Stimulated activated CD4-positive, alpha-beta T cell treated with anti-CD3 and anti-CD28 coated beads, Interleukin-4, amount 100 ng/mL, for 1 hour (primary cell): ENCODE measurements around the gene IGSF23.

Experiments
- DNase-seq: peaks from one replicate; pipeline ENCODE4 v3.0.0-alpha.2; 2020

IGSF23 gene, protein sequence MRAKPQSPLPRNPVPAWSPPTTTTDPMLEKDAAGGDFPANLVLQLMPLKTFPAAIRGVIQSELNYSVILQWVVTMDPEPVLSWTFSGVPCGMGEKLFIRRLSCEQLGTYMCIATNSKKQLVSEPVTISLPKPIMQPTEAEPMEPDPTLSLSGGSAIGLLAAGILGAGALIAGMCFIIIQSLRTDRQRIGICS

DNA sequence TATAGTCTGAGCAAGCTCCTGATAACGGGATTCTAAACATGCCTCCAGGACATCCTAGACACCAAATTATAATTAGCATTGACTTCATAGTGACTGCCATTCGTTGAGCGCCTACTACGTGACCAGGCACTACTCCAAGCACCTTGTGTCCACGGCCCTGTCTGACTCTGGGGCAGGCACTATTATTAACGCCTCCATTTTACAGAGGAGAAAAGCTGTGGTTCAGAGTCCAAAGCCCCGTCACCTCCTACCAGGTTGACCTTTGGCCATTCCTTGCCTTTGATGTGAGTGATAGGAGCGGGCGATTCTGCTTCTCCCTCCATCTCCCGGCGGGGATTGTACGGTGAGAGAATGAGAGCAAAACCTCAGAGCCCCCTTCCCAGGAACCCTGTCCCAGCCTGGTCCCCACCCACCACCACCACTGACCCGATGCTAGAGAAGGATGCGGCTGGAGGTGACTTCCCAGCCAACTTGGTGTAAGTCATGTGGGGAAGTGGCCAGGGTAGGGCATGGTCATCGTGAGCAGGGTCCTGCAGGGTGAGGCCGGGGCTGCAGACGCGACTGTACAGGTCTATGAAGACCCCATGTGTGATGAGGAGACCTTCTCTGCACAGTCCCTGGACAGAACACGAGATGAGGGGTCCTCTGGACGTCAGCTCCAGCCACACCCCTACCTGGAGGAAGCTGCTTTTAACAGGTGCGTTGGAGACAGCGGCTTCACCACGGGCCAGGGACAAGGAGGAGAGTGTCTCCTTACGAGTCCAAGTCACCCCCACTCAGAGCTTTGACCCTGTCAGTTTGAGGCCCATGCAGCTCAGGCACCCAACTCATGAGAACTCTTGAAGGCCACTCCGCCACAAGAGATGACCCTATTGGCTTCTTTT lies at the start of gene IGSF23:
TSS of gene IGSF23 (plus strand) at position 269 of the 884 bp plus-strand sequence. CDS start at position 352, 83 bp downstream.
- no peak for DNase-seq

DNA sequence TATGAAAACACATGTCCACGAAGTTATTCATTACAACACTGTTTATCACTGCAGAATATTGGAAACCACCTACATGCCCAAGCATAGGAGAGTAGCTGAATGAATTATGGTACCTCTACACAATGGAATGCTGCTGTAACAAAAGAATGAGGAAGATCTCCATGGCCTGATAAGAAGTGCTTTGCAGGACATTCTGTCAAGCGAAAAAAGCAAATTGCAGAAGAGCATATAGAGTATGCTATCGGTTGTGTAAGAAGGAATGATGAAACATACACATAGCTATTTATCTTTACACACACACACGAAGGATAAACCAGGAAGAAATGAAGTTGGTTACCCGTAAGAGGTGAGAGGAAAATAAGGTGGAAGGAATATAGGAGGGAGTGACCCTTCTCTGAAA lies 46.4 kb upstream of the IGSF23 start:
- no peak for DNase-seq

DNA sequence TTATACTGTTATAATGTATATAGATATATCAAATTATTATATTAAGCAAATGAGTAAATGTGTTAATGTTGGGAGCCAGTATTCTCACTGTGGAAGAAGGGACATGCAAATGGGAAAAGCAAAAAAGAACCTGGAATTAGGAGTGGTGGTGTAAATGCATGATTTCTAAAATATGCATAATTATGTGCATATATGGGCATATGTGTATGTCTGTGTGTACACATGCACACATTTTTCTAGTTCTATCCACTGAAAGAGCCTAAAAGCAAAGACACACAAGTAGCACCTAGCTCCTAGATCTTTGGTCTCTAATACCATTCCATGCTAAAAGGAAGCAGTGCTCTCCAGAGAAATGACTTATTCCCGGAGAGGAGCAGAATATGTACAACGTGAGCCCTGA lies 45.6 kb upstream of the IGSF23 start:
- no peak for DNase-seq

GRCh38 chr19:44570603-44570983 lies 42.8 kb upstream of the IGSF23 start:
- DNase-seq = no peak

DNA sequence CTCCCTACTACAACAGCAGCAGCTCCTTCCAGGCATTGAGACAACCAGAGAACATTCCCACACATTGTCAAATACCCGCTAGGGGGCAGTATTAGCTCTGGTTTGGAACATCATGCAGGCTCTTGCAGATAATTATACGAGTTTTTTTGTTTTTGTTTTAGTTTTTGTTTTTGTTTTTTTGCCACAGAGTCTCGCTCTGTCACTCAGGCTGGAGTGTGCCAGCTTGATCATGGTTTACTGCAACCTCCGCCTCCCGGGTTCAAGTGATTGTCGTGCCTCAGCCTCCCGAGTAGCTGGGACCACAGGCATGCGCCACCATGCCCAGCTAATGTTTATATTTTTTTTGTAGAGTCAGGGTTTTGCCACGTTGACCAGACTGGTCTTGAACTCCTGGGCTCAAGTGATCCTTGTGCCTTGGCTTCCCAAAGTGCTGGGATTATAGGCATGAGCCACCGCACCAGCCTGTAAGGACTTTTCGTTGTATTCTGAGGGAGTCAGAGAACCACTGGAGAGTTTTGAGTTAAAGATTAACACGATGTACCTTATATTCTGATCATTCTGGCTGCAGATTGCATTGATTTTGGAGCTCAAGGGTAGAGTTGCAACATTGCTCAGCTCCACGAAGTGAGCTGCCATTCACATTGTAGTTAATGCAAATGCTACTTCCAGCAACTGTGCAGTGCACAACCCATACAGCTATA lies 42.2 kb upstream of the IGSF23 start:
- DNase-seq = peak; percentile 10

- DNase-seq = no peak
Measured at GRCh38 chr19:44571830-44572580, 41.4 kb upstream of the IGSF23 start.

- no peak for DNase-seq
Measured at GRCh38 chr19:44572581-44572900, 40.8 kb upstream of the IGSF23 start.

DNA sequence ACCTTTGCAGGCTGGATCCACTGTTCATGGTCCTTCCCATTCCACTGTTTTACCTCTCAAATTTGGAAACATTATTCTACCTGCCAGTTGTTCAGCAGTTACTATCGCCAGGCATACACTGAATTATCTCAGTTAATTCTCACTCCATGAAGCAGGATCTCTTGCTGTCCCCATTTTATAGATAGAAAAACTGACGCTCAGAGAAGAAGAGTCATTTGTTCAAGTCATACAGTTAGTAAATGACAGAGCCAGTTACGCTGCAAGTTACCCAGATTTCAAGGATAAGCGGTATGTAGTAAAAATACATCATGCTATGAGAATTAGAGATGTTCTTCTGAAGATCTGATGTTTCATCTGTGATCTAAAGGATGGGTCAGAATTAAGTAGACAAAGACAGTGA lies 40.2 kb upstream of the IGSF23 start:
- no peak for DNase-seq

DNA sequence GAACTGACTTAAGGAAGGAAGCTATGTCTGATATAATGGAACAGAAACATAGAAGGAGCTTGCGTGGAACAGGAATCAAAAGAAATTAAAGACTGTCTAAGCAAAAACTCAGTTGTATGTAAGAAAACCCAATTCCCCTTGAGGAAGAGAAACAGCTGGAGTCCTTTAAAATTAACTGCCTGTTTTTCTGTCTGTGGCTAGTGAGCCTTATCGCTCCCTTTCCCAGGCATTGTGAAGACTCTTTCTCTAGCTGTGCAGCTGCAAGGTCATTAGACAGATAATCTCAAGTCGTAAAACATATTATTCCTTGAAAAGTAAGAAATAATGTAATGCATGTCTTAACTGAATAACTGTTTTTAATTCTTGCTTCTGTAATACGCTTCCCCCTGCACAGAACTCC lies 39.7 kb upstream of the IGSF23 start:
- DNase-seq = no peak

DNA sequence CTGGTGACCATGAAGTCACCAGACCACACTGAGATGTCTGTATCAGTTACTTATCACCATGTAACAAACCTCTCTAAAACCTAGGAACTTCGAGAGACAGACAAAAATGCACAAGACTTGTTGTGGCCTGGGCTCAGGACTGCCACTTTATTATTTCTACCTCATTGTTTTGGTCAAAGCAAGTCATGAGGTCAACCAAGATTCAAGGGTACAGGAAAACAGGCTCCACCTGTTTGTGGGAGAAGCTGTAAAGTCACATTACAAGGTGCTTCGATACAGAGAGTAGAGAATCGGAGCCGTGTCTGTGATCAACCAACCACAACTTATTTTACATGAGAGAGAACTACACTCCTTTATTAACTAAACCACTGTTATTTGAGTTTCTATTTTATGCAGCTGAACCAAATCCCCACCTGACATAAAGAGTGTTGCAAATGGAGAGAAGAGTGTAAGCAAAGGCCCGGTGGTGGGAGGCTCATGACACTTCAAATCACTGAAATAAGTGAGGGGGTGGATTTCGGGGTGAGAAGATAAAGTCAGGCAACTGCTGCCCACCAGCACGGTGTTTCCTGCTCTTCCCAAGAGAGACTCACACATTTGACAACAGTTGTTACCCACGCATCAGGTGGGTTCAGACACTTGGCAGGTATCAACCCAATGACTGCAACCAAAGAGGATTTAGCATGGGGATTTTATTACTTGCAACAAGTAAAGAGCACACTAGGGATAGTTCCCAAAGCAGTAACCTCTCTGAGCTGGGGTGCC lies 39.0 kb upstream of the IGSF23 start:
- DNase-seq = no peak

- no peak for DNase-seq
Measured at GRCh38 chr19:44575116-44575700, 38.2 kb upstream of the IGSF23 start.

GRCh38 chr19:44576843-44577565 lies 36.4 kb upstream of the IGSF23 start:
- no peak for DNase-seq

GRCh38 chr19:44577566-44577874 lies 35.8 kb upstream of the IGSF23 start:
- no peak for DNase-seq

DNA sequence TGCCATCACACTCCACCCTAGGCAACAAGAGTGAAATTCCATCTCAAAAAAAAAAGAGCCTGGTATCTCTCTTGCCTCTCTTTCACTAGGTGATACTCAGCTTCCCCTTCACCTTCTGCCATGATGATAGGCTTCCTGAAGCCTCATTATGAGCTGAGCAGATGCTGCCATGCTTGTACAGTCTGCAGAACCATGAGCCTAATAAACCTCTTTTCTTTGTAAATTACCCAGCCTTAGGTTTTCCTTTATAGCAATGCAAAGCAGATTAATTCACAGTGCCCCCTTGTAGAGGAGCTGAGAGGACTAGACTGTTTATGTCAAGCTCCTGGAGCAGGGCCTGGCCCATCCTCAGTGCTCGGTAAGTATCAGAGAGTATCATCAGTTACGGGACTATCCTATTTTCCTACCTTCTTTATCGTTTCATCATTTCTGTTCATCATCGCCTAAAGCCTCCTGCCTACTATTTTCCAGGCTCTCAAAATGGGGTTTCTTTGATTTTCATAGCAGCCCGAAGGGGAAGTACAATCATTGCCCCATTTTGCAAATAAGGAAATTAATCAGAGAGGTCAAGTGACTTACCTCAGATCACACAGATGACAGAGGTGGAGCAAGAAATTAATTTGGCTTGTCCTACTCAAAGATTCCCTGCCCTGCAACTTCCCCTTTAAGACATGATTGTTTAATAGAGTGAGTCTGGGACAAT lies 33.5 kb upstream of the IGSF23 start:
- DNase-seq = no peak

- DNase-seq = no peak
Measured at GRCh38 chr19:44580366-44580895, 32.9 kb upstream of the IGSF23 start.

- no peak for DNase-seq
Measured at GRCh38 chr19:44581288-44581687, 32.1 kb upstream of the IGSF23 start.

DNA sequence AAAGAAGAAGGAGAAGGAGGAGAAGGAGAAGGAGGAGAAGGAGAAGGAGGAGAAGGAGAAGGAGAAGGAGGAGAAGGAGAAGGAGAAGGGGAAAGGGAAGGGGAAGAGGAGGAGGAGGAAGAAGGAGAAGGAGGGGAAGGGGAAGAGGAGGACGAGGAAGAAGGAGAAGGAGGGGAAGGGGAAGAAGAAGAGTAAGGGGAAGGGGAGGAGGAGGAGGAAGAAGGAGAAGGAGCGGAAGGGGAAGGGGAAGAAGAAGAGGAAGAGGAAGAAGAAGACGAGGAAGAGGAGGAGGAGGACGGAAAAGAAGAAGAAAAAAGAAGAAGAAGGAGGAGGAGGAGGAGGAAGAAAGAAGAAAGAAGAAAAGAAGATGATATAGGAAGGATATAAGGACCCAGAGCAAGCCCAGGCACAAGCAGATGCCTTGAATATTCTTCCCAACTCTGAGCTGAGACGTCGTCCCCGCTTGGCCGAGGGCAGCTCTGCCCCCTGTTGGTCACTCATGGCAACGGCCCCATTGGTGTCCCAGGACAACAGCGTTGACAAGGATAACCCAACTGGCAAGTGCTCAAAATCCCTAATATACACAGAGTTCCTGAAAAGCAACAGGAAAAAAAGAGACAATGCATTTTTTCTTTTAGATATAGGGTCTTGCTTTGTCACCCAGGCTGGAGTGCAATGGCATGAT lies 30.6 kb upstream of the IGSF23 start:
- peak; percentile 16 for DNase-seq

- DNase-seq = no peak
Measured at GRCh38 chr19:44585371-44586133, 27.8 kb upstream of the IGSF23 start.
